Prostate gland (tissue), 2 donors: ENCODE measurements around the gene ISOC2.

ENCODE experiments used
- POLR2A ChIP-seq: fragments of 450-650 bp; IDR thresholded peaks from one replicate; pipeline ENCODE4 v1.6.1; 2016; ENCODE audit warnings: antibody characterized with exemption, mild to moderate bottlenecking
- POLR2AphosphoS5 ChIP-seq: sonication (generic); formaldehyde crosslinking; IDR thresholded peaks from one replicate; pipeline ENCODE4 v1.6.1; 2017; ENCODE audit warnings: antibody characterized with exemption
- TF ChIP-seq, protein P1 (sequence below), 4 experiments: fragments of 200-600 bp in 2 of 4; fragments of 450-650 bp in 2 of 4; sonication (generic) in 2 of 4; IDR thresholded peaks; 1 replicate in 3 of 4; 2 replicates in 1 of 4; pipeline ENCODE4 v1.5.1; 2016 to 2019; ENCODE audit warnings: antibody characterized with exemption in 4 of 4, mild to moderate bottlenecking in 2 of 4, moderate library complexity in 2 of 4

DNA sequence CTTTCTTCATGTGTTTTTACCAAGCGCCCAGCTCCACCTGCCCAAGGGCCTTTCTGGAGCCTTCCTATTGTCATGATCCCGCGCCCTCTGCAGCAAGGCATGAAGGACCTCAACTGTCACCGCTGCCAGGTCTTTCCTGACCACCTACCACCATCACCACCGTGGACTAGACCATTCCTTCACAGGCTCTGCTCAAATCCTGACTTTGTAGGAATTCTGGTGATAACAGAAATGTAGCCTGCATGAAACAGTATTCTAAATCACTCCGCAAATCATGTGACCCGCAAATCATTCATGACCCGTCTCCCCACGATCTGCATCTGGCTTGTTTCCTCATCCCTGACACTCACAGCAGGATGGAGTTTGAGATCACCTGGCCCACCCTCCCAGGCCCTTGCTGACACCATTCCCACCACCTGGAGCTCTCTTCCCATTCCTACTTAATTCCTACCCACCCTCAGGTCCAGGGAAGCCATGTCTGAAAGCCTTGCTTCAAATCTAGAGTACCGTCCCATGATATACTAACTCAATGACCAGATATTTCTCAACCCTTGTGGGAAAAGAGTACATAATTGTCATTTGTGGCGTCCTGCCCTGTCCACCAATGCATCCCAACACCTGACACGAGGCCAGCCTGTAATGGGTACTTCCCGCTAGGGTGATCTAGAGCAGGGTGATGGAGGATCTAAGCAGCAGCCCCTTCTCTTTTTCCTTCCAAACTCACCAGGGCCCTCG, 55.2 kb downstream of the ISOC2 start:
- TF ChIP-seq, protein P1, sequence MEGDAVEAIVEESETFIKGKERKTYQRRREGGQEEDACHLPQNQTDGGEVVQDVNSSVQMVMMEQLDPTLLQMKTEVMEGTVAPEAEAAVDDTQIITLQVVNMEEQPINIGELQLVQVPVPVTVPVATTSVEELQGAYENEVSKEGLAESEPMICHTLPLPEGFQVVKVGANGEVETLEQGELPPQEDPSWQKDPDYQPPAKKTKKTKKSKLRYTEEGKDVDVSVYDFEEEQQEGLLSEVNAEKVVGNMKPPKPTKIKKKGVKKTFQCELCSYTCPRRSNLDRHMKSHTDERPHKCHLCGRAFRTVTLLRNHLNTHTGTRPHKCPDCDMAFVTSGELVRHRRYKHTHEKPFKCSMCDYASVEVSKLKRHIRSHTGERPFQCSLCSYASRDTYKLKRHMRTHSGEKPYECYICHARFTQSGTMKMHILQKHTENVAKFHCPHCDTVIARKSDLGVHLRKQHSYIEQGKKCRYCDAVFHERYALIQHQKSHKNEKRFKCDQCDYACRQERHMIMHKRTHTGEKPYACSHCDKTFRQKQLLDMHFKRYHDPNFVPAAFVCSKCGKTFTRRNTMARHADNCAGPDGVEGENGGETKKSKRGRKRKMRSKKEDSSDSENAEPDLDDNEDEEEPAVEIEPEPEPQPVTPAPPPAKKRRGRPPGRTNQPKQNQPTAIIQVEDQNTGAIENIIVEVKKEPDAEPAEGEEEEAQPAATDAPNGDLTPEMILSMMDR (IDR thresholded peaks at IDR 0.05), result no peak
- TF ChIP-seq POLR2A (no peak), POLR2AphosphoS5 (no peak)
